ENCODE data around the gene LARGE1.

Gene LARGE1

DNA sequence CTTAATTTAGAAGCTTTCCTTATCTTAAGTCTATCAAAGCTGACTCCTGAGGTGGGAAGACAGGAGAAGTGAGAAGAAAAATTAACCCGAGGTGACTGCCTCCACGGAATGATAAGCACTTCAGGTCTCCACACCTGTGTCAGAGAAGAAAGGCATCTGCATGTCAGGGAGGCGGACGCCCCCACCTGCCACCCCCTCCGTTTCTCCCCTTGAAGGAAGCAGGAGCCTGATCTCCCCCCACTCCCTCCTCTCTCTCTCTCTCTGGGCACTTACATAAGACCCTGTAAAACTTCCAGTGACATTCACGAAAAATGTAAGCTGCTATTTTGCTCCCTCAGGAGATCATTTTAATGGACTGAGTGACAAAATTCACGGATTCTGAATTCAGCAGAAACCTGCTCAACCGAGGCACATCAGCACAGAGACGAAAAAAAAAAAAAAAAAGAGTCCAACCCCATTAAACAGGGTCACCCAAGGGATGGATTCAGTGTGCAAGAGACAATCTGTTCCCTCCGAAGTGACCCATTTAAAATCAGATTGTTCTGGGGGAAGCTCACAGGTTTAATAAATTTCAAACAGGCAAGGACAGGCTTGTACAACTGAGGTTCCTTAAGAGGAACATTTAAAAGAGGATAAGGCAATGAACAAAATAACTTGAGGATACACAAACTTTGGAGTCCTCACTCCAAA, 1.5 kb downstream of the LARGE1 start:
- TF ChIP-seq, protein P1, sequence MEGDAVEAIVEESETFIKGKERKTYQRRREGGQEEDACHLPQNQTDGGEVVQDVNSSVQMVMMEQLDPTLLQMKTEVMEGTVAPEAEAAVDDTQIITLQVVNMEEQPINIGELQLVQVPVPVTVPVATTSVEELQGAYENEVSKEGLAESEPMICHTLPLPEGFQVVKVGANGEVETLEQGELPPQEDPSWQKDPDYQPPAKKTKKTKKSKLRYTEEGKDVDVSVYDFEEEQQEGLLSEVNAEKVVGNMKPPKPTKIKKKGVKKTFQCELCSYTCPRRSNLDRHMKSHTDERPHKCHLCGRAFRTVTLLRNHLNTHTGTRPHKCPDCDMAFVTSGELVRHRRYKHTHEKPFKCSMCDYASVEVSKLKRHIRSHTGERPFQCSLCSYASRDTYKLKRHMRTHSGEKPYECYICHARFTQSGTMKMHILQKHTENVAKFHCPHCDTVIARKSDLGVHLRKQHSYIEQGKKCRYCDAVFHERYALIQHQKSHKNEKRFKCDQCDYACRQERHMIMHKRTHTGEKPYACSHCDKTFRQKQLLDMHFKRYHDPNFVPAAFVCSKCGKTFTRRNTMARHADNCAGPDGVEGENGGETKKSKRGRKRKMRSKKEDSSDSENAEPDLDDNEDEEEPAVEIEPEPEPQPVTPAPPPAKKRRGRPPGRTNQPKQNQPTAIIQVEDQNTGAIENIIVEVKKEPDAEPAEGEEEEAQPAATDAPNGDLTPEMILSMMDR (IDR thresholded peaks at IDR 0.05; ENCODE audit: borderline replicate concordance, control extremely low read depth, extremely low read depth, insufficient read depth, missing control alignments): no peak
- in situ Hi-C loops (cut with MboI; ENCODE audit: low sequenced_read_pairs, unreplicated experiment): loop anchor here (5.0 to 10.0 kb wide), 4 partner anchors 134 to 614 kb away; no protein-coding TSS in a partner anchor
- no peak for DNase-seq (ENCODE audit: low spot score)

DNA sequence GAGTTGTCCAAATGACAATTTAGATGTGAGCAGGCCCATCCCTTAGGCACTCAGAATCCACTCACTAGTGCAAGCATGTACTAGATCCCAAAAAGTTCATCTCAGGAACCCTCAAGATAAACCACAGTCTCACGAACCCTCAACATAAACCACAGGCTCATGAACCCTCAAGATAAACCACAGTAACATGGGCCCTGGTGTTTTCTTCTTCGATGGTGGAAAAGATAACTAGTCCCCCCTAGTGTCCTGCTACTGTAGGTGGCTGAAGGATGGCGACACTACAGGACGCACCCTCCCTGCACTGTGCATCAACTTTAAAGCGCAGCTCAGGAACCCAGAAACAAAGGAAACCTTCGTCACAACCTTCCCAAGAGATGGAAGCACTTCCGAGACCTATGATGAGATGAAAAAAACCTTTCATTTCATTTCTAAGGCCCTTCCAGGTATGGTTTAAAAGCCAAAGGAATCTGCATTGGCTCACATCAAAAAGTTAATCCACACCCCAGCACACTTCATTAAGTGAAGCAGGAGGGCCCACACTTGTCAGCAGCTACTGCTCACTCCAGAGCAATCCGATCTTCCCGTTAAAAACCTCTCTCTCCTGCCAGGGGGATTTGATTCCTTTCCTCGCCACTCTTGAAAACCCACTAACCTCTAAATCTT, 2.4 kb downstream of the LARGE1 start:
- DNase-seq (ENCODE audit: low spot score): peak; percentile 57
- TF ChIP-seq, protein P1 (IDR thresholded peaks at IDR 0.05; ENCODE audit: borderline replicate concordance, control extremely low read depth, extremely low read depth, insufficient read depth, missing control alignments): peak; percentile 68
- in situ Hi-C loops (cut with MboI; ENCODE audit: low sequenced_read_pairs, unreplicated experiment): loop anchor here (5.0 to 10.0 kb wide), 4 partner anchors 133 to 613 kb away; no protein-coding TSS in a partner anchor

DNA sequence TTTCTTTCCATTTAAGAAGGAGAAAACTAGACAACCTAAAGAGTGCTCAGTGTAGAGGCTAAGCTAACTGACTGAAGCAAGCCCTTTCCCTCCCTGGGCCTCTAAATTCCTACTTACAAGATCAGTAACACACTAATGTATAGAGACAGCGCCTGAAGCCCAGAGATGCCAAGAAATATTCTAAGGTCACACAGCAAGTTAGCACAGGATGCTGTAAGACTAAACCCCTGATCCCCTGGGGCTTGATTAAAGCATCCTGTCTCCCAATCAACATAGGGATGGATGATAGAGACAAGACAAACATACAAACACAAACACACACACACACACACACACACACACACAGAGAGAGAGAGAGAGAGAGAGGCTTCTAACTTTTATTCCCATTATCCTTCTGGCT, 5.6 kb downstream of the LARGE1 start:
- no peak for DNase-seq (ENCODE audit: low spot score)
- TF ChIP-seq, protein P1 (IDR thresholded peaks at IDR 0.05; ENCODE audit: borderline replicate concordance, control extremely low read depth, extremely low read depth, insufficient read depth, missing control alignments): no peak
- in situ Hi-C loops (cut with MboI; ENCODE audit: low sequenced_read_pairs, unreplicated experiment): loop anchor here (5.0 to 10.0 kb wide), 4 partner anchors 130 to 610 kb away; no protein-coding TSS in a partner anchor

DNA sequence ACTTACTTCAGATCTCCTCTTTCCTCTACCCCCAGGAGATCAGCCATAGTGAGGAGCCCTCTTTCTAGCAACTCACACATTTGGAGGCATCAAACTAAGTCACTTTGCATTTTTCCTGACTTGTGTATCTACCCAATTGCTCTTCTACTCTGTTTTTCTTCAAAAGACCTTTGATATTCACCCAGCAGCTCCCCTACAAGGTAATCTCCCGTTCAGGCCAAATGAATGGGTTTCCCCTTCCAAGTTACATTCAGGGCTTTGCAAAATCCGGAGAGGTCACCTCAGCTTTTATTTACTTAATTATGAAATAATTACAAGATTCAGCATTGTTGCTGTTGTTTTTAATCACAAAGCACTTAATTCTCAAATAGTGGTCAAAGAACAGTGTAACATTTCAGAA, 6.1 kb downstream of the LARGE1 start:
- no peak for DNase-seq (ENCODE audit: low spot score)
- in situ Hi-C loops (cut with MboI; ENCODE audit: low sequenced_read_pairs, unreplicated experiment): loop anchor here (10.0 kb wide), 3 partner anchors 129 to 609 kb away; no protein-coding TSS in a partner anchor
- TF ChIP-seq, protein P1 (IDR thresholded peaks at IDR 0.05; ENCODE audit: borderline replicate concordance, control extremely low read depth, extremely low read depth, insufficient read depth, missing control alignments): no peak

DNA sequence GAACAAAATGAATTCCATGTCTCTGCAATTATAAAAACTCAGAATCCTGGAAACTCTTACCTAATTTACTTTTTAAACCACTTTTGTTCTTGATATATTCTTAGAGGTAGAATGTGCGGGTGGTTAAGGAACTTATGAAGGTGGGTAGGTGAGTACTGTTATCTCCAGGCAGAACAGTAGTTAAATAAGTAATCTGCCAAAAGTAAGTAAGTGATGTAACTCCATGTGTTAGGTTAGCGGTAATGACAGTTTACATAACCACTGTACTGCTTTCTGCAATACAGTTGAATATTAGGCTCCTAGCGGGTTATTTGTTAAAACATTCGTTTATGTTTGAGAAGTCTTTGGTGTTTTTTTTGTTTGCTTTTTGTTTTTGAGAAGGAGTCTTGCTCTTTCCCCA, 7.1 kb downstream of the LARGE1 start:
- DNase-seq (ENCODE audit: low spot score): no peak
- in situ Hi-C loops (cut with MboI; ENCODE audit: low sequenced_read_pairs, unreplicated experiment): loop anchor here (10.0 kb wide), 3 partner anchors 128 to 608 kb away; no protein-coding TSS in a partner anchor
- TF ChIP-seq, protein P1 (IDR thresholded peaks at IDR 0.05; ENCODE audit: borderline replicate concordance, control extremely low read depth, extremely low read depth, insufficient read depth, missing control alignments): no peak

DNA sequence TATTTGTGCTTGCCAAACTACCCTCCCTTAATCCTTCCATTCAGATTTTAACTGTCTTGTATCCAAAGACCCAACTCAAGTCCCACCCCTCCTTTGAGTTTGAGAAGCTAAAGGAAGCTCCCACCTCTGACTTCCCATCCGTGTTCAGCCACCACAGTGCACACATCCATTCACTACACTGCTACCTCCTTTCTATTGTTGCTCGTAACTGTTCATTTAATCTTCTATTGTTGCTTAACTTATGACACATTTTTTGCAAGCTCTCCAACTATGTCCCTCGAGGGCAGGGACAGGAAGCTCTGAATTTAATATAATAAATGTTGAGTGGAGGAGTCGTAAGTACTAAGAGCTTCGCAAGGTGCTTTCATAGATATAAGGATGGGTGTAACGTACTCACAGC, 10.4 kb downstream of the LARGE1 start:
- DNase-seq (ENCODE audit: low spot score): no peak
- in situ Hi-C loops (cut with MboI; ENCODE audit: low sequenced_read_pairs, unreplicated experiment): loop anchor here (10.0 kb wide), 3 partner anchors 125 to 605 kb away; no protein-coding TSS in a partner anchor
- TF ChIP-seq, protein P1 (IDR thresholded peaks at IDR 0.05; ENCODE audit: borderline replicate concordance, control extremely low read depth, extremely low read depth, insufficient read depth, missing control alignments): no peak
